Testis (tissue), 2 donors: ENCODE measurements around the gene HHATL.

Experiments used
- CTCF ChIP-seq, 3 experiments: fragments of 450-650 bp in 2 of 3; fragments of 200-600 bp in 1 of 3; sonication (generic) in 1 of 3; IDR thresholded peaks; one replicate each; pipeline ENCODE4 v1.5.1; 2016 to 2019; ENCODE audit warnings: antibody characterized with exemption in 3 of 3, mild to moderate bottlenecking in 2 of 3, moderate library complexity in 1 of 3
- POLR2A ChIP-seq: fragments of 450-650 bp; IDR thresholded peaks from one replicate; pipeline ENCODE4 v1.6.1; 2017; ENCODE audit warnings: antibody characterized with exemption, mild to moderate bottlenecking, moderate library complexity

GRCh38 chr3:42667523-42668412 is 34.8 kb downstream of the HHATL start:
- TF ChIP-seq CTCF (IDR thresholded peaks at IDR 0.05) (no peak), POLR2A (no peak)
